Measurements from ENCODE around the gene GSE1. TPM values are rescaled to one million over a fixed set of nuclear protein-coding genes. Genes with fewer than 3 reads are reported as not detected.
A peak's percentile ranks its signal among the peaks of the same experiment; 100 is the strongest.

GSE1 gene
- total and polyA plus RNA-seq, 2 of the 13 experiments (the other 11 are each of a cell fraction or from before 2014, with no cell fraction given) = 16.1 to 31.2 TPM

- no peak for TF ChIP-seq HMGXB4 (CRISPR knock-in tag; IDR thresholded peaks at IDR 0.05; ENCODE audit: borderline replicate concordance in 1 of 2, low read depth in 1 of 2)
Measured at GRCh38 chr16:85637061-85637807, 24.1 kb downstream of the GSE1 start (continued).

GRCh38 chr16:85637808-85638647, 24.9 kb downstream of the GSE1 start:
- 97% methylated on average over 35 of the region's 37 CpGs for WGBS (ENCODE audit: low lambda C conversion rate)
- no peak overlapping the region for H3K4me2 ChIP-seq (ENCODE audit: low read depth, low read length)
- H3K27ac ChIP-seq (ENCODE audit: extremely low read length, insufficient read depth, low read length) = no peak overlapping the region
- peaks cover 38 to 87% of the 10 kb centered on the region in 2 experiments for H3K36me3 ChIP-seq (replicated peaks in 1 of 2; ENCODE audit: control insufficient read depth in 1 of 2, insufficient read depth in 2 of 2, low read length in 2 of 2)
- TF ChIP-seq HNF4G (IDR thresholded peaks at IDR 0.05; ENCODE audit: borderline replicate concordance, low read depth, low read length) (no peak), HNF4G (CRISPR knock-in tag; IDR thresholded peaks at IDR 0.05; ENCODE audit: borderline replicate concordance, low read depth) (no peak), ZNF30 (CRISPR knock-in tag; IDR thresholded peaks at IDR 0.05) (no peak), ZBTB3 (CRISPR knock-in tag; IDR thresholded peaks at IDR 0.05; ENCODE audit: borderline replicate concordance, low read depth) (no peak), AGO2 (optimal IDR thresholded peaks at IDR 0.05; ENCODE audit: low read depth, low read length) (peak; percentile 26), POLR2AphosphoS5 (IDR thresholded peaks at IDR 0.05; ENCODE audit: low read depth, low read length) (no peak), ZNF768 (CRISPR knock-in tag; IDR thresholded peaks at IDR 0.05) (peak; percentile 92), HNRNPL (IDR thresholded peaks at IDR 0.05; ENCODE audit: low read depth, low read length) (0 out of 2 replicates have a peak, but pooled peaks have one; percentile 22)
- TF ChIP-seq, protein P1, sequence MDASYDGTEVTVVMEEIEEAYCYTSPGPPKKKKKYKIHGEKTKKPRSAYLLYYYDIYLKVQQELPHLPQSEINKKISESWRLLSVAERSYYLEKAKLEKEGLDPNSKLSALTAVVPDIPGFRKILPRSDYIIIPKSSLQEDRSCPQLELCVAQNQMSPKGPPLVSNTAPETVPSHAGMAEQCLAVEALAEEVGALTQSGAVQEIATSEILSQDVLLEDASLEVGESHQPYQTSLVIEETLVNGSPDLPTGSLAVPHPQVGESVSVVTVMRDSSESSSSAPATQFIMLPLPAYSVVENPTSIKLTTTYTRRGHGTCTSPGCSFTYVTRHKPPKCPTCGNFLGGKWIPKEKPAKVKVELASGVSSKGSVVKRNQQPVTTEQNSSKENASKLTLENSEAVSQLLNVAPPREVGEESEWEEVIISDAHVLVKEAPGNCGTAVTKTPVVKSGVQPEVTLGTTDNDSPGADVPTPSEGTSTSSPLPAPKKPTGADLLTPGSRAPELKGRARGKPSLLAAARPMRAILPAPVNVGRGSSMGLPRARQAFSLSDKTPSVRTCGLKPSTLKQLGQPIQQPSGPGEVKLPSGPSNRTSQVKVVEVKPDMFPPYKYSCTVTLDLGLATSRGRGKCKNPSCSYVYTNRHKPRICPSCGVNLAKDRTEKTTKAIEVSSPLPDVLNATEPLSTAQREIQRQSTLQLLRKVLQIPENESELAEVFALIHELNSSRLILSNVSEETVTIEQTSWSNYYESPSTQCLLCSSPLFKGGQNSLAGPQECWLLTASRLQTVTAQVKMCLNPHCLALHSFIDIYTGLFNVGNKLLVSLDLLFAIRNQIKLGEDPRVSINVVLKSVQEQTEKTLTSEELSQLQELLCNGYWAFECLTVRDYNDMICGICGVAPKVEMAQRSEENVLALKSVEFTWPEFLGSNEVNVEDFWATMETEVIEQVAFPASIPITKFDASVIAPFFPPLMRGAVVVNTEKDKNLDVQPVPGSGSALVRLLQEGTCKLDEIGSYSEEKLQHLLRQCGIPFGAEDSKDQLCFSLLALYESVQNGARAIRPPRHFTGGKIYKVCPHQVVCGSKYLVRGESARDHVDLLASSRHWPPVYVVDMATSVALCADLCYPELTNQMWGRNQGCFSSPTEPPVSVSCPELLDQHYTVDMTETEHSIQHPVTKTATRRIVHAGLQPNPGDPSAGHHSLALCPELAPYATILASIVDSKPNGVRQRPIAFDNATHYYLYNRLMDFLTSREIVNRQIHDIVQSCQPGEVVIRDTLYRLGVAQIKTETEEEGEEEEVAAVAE (CRISPR knock-in tag; IDR thresholded peaks at IDR 0.05; ENCODE audit: borderline replicate concordance) = no peak
- H3K4me1 ChIP-seq (ENCODE audit: insufficient read depth, low read length) = no peaks in the 10 kb centered on the region
- in situ Hi-C loops (cut with HindIII; ENCODE audit: extremely low pct_ligation_motif_present, low pct_unique_long_range_greater_than_20kb) = no loop called here
- H4K20me1 ChIP-seq (ENCODE audit: insufficient read depth, low read length) = peaks cover 94% of the 10 kb centered on the region; the same call in 1 of the 2 replicates
- DNase-seq (ENCODE audit: low spot score) = no peak
- ChIA-PET CTCF (ENCODE audit: low intra/inter-chr PET ratio, low total read pairs) (no interaction called here), POLR2A (interaction anchor here (1.0 kb wide), 1 partner anchor 16 kb away, joined by 3 read pairs; no protein-coding TSS in a partner anchor)
- H3K4me3 ChIP-seq (replicated peaks in 1 of 3; ENCODE audit: insufficient read depth in 1 of 3, low read depth in 2 of 3, low read length in 3 of 3) = no peak overlapping the region
- no peaks in the 10 kb centered on the region for H3K9me3 ChIP-seq (ENCODE audit: low read length)
- ATAC-seq = no peak
- intact Hi-C loops (cut with micrococcal nuclease; ENCODE audit: unreplicated experiment) = no loop called here
- H3K27me3 ChIP-seq (ENCODE audit: control insufficient read depth in 1 of 2, insufficient read depth in 2 of 2, low read length in 2 of 2) = no peaks in the 10 kb centered on the region
- BruUV-seq (replicated peaks) = no TSS peak
- no peak overlapping the region for H2AFZ ChIP-seq (ENCODE audit: low read length)
- H3K9ac ChIP-seq (ENCODE audit: insufficient read depth, low read depth, low read length) = no peak overlapping the region
- no peak for FAIRE-seq
- peaks cover 57% of the 10 kb centered on the region for H3K79me2 ChIP-seq (ENCODE audit: insufficient read depth, low read length)
